Neutrophil (primary cell): ENCODE results near the gene CYP3A4.

Source experiments
- H3K27ac ChIP-seq: fragments of 200-600 bp; sonication (generic); 2 replicates; pipeline ENCODE4 v1.5.1; 2016; ENCODE audit warnings: mild to moderate bottlenecking, moderate library complexity
- H3K27me3 ChIP-seq: fragments of 200-600 bp; sonication (generic); 2 replicates; pipeline ENCODE4 v1.6.0; 2016; ENCODE audit warnings: mild to moderate bottlenecking
- H3K36me3 ChIP-seq: fragments of 200-600 bp; sonication (generic); 2 replicates; pipeline ENCODE4 v1.5.1; 2017
- H3K4me1 ChIP-seq, 2 experiments: fragments of 200-600 bp in 1 of 2; sonication (generic) in 1 of 2; 1 replicate in 1 of 2; 2 replicates in 1 of 2; pipeline versions ENCODE4 v1.5.1 to v1.6.1; 2013 to 2016; ENCODE audit warnings: low read depth in 1 of 2, low read length in 1 of 2, mild to moderate bottlenecking in 1 of 2, moderate library complexity in 1 of 2; ENCODE audit not compliant: control insufficient read depth in 1 of 2, insufficient read depth in 1 of 2
- H3K4me3 ChIP-seq, 2 experiments: fragments of 200-600 bp in 1 of 2; sonication (generic) in 1 of 2; 1 replicate in 1 of 2; 2 replicates in 1 of 2; pipeline ENCODE4 v1.5.1; 2013 to 2016; ENCODE audit warnings: low read depth in 1 of 2, low read length in 1 of 2, mild to moderate bottlenecking in 1 of 2, moderate library complexity in 1 of 2
- H3K9me3 ChIP-seq: fragments of 200-600 bp; sonication (generic); 2 replicates; pipeline ENCODE4 v1.5.1; 2016
- CTCF ChIP-seq: fragments of 200-600 bp; sonication (generic); IDR thresholded peaks from 2 replicates; pipeline ENCODE4 v1.5.1; 2016; ENCODE audit warnings: antibody characterized with exemption

Gene CYP3A4

DNA sequence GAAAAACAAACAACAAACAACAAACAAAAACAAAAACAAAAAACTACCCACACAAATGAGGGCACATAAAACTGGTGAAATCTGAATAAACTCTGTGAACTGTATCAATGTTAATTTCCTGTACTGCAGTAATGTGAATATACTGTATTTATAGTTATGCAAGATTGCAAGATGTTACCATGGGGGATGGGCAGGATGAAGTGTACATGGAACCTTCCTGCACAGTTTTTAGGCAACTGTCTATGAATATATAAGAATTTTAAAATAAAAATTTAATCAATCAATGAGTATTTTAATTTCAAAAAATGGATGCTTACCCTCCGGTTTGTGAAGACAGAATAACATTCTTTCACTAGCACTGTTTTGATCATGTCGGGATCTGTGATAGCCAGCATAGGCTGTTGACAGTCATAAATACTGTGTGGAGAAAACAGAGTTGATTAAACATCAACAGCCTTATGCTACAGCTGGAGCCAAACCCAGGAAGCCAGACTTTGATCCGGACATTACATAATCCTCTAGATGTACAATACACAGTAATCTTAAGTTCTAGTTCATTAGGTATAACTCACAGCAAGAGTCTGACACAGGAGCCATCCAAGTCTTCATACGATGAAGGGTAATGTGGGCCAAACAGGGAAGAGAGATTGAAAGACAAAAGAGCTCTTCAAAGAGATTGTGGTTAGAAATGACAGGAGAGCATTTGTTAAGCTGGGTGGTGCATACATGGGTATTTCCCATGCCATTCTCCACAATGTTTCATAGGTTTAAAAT lies 63.8 kb downstream of the CYP3A4 start:
- H3K4me3 ChIP-seq: no peak overlapping the region
- no peak for TF ChIP-seq CTCF
- no peak overlapping the region for H3K27ac ChIP-seq
- no peaks in the 10 kb centered on the region for H3K9me3 ChIP-seq
- no peaks in the 10 kb centered on the region for H3K27me3 ChIP-seq
- H3K4me1 ChIP-seq: peaks cover 26 to 27% of the 10 kb centered on the region in 2 experiments
- H3K36me3 ChIP-seq: no peaks in the 10 kb centered on the region

DNA sequence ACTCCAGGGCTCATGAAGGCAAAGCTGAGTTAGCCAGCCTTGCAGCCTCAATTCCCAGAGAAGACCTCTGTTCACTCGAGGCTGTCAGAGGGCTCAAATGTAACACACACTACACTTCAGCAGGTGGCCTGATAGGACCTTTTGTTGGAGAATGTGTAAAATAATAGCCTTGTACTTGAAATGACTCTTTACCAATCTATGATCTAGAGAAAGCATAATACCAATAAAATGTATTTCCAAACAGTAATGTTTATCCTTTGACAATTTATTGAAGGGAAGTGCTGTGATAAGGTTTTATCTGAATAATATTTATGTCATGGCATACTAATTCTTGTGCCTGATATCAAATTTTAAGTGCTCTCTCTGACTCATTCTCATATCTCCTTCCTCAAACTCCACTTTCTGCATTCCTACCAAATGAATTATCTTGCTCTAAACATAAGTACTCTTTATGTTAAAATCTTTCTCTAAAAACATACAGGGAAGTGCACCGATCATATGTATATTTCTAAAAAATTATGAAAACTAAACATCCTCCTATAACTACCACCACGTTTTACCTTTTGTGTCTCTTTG lies 69.9 kb downstream of the CYP3A4 start:
- Histone ChIP-seq H3K36me3 (no peaks in the 10 kb centered on the region), H3K4me1 (no peaks in the 10 kb centered on the region), H3K27me3 (no peaks in the 10 kb centered on the region), H3K27ac (no peak overlapping the region), H3K4me3 (no peak overlapping the region), H3K9me3 (no peaks in the 10 kb centered on the region)
- TF ChIP-seq CTCF: no peak

GRCh38 chr7:99709838-99710578 lies 74.0 kb downstream of the CYP3A4 start:
- no peaks in the 10 kb centered on the region for H3K27me3 ChIP-seq
- H3K27ac ChIP-seq: no peak overlapping the region
- H3K4me3 ChIP-seq: no peak overlapping the region
- H3K9me3 ChIP-seq: no peaks in the 10 kb centered on the region
- H3K36me3 ChIP-seq: no peaks in the 10 kb centered on the region
- TF ChIP-seq CTCF: no peak
- no peaks in the 10 kb centered on the region for H3K4me1 ChIP-seq

- no peaks in the 10 kb centered on the region for H3K36me3 ChIP-seq
- H3K4me3 ChIP-seq: no peak overlapping the region
- no peaks in the 10 kb centered on the region for H3K27me3 ChIP-seq
- no peak overlapping the region for H3K27ac ChIP-seq
- H3K4me1 ChIP-seq: no peaks in the 10 kb centered on the region
- no peak for TF ChIP-seq CTCF
- H3K9me3 ChIP-seq: no peaks in the 10 kb centered on the region
Observed at GRCh38 chr7:99709260-99709659, 74.7 kb downstream of the CYP3A4 start.

DNA sequence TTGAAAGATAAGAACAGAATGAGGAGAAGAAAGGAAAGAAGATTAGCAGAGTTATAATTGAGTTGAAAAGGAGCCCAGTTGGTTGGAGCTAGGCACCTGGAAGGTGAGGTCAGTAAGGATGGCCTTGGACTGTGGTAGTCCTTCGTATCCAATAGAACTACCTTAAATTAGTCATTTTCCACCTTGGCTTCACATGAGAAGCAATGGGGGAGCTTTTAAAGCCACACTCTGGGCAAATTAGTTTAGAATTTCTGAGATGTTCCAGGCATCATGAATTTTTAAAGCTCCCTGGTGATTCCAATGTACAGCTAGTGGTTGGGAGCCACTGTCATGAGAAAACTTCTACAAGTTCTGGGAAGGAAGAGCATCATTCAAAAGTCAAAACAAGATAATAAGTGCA lies 76.9 kb downstream of the CYP3A4 start:
- Histone ChIP-seq H3K9me3 (no peaks in the 10 kb centered on the region), H3K36me3 (no peaks in the 10 kb centered on the region), H3K4me1 (no peaks in the 10 kb centered on the region), H3K27ac (no peak overlapping the region), H3K4me3 (no peak overlapping the region), H3K27me3 (no peaks in the 10 kb centered on the region)
- TF ChIP-seq CTCF: no peak
